HK-2 (cell line): Measurements from ENCODE around the gene CTDSPL.

Source experiments
- DNase-seq: peaks from one replicate; pipeline ENCODE4 v3.0.0-alpha.2; 2018; ENCODE audit not compliant: unreplicated experiment

CTDSPL gene

GRCh38 chr3:38001456-38002081 lies 139.9 kb downstream of the CTDSPL start:
- no peak for DNase-seq

DNA sequence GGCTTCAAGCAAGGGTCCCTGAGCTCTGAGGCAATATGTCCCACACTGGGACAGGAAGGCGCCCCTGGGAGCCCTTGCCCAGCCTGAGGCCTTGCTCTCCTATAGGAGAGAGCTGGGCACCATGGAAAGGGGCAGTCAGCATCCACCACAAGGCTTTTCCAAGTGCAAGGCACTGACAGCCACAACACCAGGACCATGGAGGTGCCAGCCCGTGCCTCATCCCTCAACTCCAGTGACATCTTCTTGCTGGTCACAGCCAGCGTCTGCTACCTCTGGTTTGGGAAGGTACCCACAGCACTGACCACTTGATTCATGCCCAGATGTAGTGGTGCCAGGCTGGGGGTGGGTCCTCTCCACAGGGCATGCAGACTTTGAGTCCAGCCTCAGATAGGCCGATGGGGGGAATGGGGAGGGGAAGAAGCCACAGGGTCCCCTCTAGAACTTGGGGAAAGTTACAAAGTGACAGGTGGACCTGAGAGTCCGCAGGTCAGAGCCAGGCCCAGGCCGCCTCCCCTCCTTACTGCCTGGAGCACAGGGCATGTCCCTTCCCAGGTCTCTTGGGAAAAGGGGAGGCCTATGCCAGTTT lies 140.7 kb downstream of the CTDSPL start:
- no peak for DNase-seq

DNA sequence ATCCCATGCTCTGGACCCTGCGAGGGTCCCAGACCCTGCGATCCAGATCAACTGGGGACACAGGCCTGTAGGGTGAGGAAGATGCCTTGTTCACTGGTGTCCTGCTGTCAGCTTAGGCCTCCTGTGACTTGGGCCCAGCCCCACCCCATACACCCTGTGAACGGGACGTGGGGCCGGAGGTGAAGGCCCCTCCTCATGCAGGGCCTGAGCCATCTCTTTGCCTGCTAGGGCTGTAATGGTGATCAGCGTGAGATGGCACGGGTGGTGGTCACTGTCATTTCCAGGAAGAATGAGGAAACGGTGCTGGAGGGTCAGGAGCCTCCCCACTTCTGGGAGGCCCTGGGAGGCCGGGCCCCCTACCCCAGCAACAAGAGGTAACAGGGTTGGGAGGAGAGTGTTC lies 141.3 kb downstream of the CTDSPL start:
- no peak for DNase-seq

DNA sequence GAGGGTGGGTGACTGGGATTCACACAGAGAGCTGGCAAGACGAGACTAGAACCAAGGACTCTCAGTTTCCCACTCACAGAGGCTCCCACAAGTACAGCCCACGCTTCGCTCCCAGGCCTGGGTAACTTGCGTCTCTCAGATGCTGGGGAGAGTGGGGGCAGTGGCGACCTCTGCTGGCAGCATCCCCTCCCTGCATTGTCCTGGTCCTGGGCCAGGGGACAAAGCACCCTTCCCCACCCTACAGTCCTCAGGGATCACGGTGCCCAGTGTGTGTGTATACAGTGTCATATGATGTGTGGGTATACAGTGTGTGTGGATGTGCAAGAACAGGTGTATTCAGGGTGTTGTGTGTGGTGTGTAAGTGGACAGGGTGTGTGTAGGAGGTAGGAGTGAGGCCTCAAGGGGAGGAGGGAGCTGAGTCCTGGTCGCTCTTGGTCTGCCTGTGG lies 141.7 kb downstream of the CTDSPL start:
- peak; percentile 49 for DNase-seq

- no peak for DNase-seq
Measured at GRCh38 chr3:38003817-38004414, 142.2 kb downstream of the CTDSPL start.

DNA sequence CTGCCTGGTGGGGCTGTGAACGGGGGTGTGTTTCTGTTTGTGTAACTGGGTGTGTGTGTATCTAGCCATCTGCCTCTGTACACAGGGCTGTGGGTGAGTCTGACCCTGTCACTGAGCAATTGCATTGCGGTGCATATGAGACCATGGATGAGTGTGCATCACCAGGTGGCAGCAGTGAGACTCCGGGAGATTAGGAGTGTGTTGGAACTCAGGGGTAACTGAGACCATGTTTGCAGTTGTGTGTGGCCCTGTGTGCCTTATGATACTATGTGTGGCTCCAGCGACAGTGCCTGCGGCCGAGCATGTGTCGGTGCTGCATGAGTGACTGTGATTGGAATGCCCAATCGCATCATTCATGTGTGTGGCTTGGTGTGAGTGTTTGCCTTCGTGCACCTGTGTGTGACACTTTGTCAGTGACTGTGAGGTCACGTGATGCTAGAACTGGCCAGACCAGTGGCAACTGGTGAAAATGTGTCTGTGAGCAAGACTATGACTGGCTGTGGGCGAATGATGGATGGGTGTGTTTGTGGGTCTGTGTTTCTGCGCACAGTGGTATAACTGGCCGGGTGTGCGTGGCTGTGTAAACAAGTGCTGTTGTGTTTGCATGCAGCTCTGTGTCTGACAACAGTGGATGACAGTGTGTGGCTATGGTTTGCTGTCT lies 142.9 kb downstream of the CTDSPL start:
- peak; percentile 45 for DNase-seq

DNA sequence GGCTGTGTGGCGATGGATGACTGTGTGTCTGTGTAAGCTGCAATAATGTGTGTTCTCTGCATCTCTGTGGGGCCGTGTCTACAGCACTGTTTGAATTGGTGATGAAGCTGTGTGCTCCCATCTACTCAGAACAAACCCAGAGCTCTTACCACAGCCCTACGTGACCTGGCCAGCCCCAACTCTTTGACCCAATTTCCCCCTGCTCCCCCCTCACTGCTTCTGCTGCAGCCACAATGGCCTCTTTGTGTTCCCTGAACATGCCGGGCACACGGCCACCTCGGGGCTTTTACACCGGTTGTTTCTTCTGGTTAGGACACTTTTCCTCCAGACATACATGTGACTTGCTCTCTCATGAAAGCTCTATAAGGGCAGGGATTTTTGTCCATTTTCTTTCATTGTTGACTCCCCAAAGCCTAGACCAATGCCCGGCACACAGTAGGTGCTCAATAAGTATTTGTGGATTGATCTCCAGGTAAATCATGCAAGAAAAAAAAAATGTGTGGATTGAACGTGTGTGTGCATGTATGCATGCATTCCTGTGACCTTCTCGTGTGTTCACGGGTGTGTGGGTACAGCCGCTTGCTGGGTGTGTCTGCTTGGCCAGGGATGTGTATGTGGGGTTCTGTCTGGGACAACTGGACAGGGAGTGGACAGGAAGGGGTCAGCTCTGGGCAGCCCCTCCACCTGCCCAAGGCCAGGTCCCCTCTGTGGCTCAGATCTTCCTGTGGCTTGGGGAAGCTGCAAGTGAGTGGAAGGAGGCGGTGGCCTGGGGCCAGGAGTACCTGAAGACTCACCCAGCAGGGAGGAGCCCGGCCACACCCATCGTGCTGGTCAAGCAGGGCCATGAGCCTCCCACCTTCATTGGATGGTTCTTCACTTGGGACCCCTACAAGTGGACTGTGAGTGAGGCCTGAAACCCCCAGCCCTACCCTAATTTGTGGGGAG lies 143.7 kb downstream of the CTDSPL start:
- no peak for DNase-seq

GRCh38 chr3:38006031-38006430 lies 144.4 kb downstream of the CTDSPL start:
- no peak for DNase-seq

GRCh38 chr3:38006445-38006995 lies 144.8 kb downstream of the CTDSPL start:
- DNase-seq, result no peak

DNA sequence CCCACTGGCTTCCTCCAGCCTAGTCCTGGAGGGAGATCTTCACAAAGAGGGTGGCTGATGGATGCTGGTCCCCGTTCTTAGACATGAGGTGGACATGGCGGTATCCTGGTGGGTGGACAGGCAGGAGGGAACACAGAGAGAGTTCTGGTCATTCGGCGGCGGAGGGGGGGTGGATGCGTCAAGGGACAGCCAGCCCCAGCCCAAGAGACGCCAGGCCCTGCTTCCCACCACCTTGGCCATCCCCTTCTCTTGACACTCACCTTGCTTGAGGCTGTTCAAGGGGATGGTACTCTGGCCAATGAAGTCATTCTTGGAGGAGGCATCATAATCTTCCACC lies 146.0 kb downstream of the CTDSPL start:
- no peak for DNase-seq

DNA sequence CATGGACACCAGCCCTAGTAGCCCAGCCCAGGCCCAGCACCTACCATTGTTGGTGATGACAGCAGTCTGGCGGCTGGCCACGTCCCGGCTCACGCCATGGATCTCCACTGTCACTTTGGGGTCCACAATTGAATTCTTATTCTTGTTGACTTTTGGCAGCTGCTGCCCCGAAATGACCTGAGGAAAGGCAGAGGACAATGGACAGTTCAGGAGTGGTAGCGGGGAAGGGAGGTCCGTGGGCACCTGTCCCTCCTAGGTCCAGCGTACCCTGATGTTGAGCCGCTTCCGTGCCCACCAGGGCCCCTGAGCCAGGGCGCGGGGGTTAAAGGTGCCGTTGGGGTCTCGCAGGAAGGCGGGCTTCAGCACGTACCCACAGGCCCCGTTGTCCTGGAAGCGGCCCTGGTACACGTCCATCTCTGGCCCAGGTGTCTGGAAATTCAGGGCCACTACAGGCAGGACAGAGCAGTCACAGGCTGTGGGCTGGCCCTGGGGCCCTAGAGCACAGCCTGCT lies 146.6 kb downstream of the CTDSPL start:
- no peak for DNase-seq

- DNase-seq, result no peak
Measured at GRCh38 chr3:38008971-38009580, 147.4 kb downstream of the CTDSPL start.

GRCh38 chr3:38009807-38010591 lies 148.3 kb downstream of the CTDSPL start:
- no peak for DNase-seq

DNA sequence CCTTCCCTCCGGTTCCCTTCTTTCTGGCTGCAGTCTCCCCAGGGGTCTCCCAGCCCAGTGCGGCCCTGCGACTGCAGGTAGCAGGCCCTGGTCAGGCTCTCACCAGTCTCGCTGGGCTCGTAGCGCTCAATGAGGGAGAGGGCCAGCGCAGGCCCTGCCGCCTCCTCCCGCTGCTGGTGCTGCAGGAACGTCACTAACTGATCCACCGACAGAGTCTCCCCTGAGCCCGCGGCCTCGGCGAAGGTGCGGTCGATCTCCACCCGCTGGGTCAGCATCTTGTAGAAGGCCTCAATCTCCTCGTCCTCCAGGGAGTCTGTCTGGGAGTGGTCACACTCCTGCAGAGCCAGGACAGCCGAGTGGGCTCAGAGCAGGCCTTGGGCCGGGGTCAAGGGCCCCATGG lies 149.4 kb downstream of the CTDSPL start:
- no peak for DNase-seq

GRCh38 chr3:38015485-38015884 lies 153.8 kb downstream of the CTDSPL start:
- DNase-seq, result no peak

DNA sequence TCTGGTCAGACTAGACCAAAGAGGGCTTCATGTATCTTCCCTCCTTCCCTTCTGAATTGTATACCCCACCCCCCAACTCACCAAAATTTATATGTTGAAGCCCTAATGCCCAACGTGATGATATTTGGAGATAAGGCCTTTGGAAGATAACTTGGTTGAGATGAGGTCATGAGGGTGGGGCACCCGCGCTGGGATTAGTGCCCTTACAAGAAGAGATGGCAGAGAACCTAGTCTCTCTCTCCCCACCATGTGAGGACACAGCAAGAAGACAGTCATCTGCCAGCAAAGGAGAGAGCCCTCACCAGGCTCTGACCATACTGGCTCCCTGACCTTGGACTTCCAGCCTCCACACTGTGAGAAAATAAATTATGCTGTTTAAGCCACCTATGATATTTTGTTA lies 154.3 kb downstream of the CTDSPL start:
- no peak for DNase-seq

DNA sequence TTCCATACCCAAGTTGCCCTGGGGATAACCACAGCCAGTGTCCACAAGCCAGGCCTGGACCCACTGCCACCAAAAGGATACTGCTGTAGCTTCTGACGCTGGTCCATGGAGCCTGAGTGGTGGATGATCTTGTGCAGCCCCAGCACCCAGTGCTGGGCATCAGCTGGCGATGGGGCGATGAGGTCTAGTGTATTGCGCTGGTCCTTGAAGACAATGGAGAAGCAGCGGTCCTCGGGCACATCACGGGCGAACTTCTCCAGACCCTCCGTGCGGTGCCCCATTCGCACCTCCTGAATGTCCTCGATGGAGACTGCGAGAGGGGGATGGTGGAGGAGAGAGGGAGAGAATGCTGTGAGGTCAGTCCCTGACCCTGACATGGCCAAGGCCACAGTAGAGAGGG lies 154.7 kb downstream of the CTDSPL start:
- no peak for DNase-seq

DNA sequence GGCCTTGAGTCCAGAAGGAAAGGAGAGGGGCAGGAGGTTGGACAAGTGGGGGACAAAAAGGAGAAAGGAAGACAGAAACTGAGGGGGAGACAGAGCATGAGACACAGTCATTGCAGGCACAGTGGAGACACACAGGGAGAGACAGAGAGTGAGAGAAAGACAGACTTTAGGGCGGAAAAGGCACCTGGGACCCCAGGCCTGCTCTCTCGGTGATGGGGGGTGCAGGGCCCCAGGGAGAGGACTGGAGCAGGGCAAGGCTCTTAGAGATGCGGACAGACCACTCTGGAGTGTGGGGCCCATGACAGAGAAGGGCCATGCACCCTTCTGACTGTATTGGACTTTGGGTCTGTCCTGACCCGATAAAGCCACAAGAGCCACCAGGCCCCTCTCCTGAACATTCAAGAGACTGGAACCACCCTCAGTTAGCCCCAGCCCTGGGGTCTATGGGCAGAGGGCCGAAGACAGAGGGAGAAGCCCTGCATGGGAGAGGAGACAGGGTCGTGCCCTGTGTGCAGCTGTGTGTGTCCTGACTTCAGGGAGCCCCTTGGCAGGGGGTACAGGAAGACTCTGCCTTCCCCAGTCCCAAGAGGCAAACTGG lies 155.3 kb downstream of the CTDSPL start:
- no peak for DNase-seq

DNA sequence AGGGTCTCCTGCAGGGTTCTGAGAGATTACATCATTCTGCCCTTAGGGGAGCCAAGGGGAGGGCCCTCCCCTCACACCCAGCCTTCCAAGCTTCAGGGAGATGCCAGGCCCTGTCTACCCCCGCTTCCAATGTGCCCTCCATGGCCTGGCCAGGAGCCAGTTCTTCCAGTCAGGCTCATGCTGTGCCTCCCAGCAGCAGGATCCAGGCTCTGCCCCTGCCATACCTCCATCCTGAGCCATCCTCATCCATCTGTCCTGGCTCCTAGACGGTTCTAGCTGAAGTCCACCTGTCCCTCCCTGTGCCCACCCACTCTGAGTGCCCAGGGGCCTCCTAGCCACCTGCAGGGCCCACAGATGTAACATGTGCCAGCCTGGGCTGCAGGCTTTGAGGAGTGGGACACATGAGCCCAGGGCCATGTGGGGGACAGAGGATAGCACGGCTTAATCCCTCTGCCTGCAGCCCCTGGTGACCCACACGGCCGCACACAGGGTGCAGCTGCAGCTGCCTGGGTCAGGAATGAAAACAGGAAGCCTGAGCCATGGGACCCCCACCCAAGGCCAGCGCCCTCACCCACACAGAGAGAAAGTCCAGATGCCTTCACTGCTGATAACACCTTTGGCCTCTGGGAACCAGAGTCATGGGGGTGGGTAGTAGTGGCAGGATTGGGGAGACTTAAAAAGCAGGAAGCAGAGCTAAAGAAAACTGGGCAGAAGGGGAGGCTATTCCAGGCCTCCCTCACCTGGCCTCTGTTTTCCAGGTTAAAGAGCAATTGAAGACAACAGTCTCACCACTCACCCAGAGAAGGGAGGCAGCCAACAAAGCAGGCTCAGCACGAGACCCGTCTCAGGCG lies 156.0 kb downstream of the CTDSPL start:
- DNase-seq, result no peak
